Suprapubic skin (tissue), 4 donors: ENCODE measurements around the gene MINDY1. TPM values are rescaled to one million over a fixed set of nuclear protein-coding genes. Genes with fewer than 3 reads are reported as not detected.

Source experiments
- DNase-seq, 2 donors: peaks; one replicate each; pipeline ENCODE4 v3.0.0-alpha.2; 2019; ENCODE audit warnings: low spot score in 2 of 2
- H3K27ac ChIP-seq: fragments of 200-600 bp; sonication (generic); one replicate; pipeline ENCODE4 v1.5.1; 2019
- H3K27me3 ChIP-seq: fragments of 200-600 bp; sonication (generic); one replicate; pipeline ENCODE4 v1.5.1; 2019
- H3K36me3 ChIP-seq: fragments of 200-600 bp; sonication (generic); one replicate; pipeline ENCODE4 v1.5.1; 2019
- H3K4me1 ChIP-seq: fragments of 200-600 bp; sonication (generic); one replicate; pipeline ENCODE4 v1.5.1; 2019
- H3K4me3 ChIP-seq: fragments of 200-600 bp; sonication (generic); one replicate; pipeline ENCODE4 v1.5.1; 2019; ENCODE audit warnings: mild to moderate bottlenecking
- H3K9me3 ChIP-seq: fragments of 200-600 bp; sonication (generic); one replicate; pipeline ENCODE4 v1.5.1; 2019
- CTCF ChIP-seq, 2 donors: fragments of 200-600 bp in 1 of 2; fragments of 450-650 bp in 1 of 2; sonication (generic) in 1 of 2; IDR thresholded peaks; one replicate each; pipeline ENCODE4 v1.5.1; 2016 to 2019; ENCODE audit warnings: antibody characterized with exemption in 2 of 2, mild to moderate bottlenecking in 1 of 2, moderate library complexity in 1 of 2
- EP300 ChIP-seq: sonication (generic); formaldehyde crosslinking; IDR thresholded peaks from one replicate; pipeline ENCODE4 v1.6.1; 2017; ENCODE audit warnings: antibody characterized with exemption
- POLR2A ChIP-seq, 2 donors: fragments of 450-650 bp; IDR thresholded peaks; one replicate each; pipeline ENCODE4 v1.6.1; 2017; ENCODE audit warnings: antibody characterized with exemption in 2 of 2, mild to moderate bottlenecking in 2 of 2, moderate library complexity in 2 of 2
- POLR2AphosphoS5 ChIP-seq, 3 donors: sonication (generic); formaldehyde crosslinking; IDR thresholded peaks; one replicate each; pipeline ENCODE4 v1.6.1; 2017; ENCODE audit warnings: antibody characterized with exemption in 3 of 3
- WGBS: methylation state at CpG from one replicate; pipeline ENCODE4 v1.1.5; 2018; 5-methylcytosine and 5-hydroxymethylcytosine counted together
- total RNA-seq, 4 donors: library from RNA; depleted of rRNA; stranded (reverse); fragments of >200 nt; gene quantifications; one replicate each; pipeline ENCODE4 v1.1.0, GENCODE V29; 2016

The MINDY1 gene
- total RNA-seq, 4 donors from 2014 or later, result 31.7 to 59.1 (median 35.8) TPM

- 36% methylated on average over 10 of the region's 11 CpGs for WGBS
- DNase-seq, result peak in 1 of 2 donors; percentile 88
- H3K9me3 ChIP-seq, result no peaks in the 10 kb centered on the region
- no peaks in the 10 kb centered on the region for H3K27me3 ChIP-seq
- no peaks in the 10 kb centered on the region for H3K36me3 ChIP-seq
- peak overlapping the region; percentile 45 for H3K27ac ChIP-seq
- H3K4me3 ChIP-seq, result peak overlapping the region; percentile 9
- TF ChIP-seq POLR2AphosphoS5 (IDR thresholded peaks at IDR 0.05), result no peak
- TF ChIP-seq POLR2A (IDR thresholded peaks at IDR 0.05), result peak in 1 of 2 donors; percentile 7
- H3K4me1 ChIP-seq, result peaks cover 69% of the 10 kb centered on the region
These were observed 29.6 kb downstream of the MINDY1 start for GRCh38 chr1:150976879-150977694.

GRCh38 chr1:150976401-150976821 is 30.3 kb downstream of the MINDY1 start:
- WGBS, result 87% methylated on average over 9 of the region's 9 CpGs
- H3K9me3 ChIP-seq, result no peaks in the 10 kb centered on the region
- no peak overlapping the region for H3K4me3 ChIP-seq
- no peaks in the 10 kb centered on the region for H3K27me3 ChIP-seq
- H3K36me3 ChIP-seq, result no peaks in the 10 kb centered on the region
- TF ChIP-seq POLR2A (IDR thresholded peaks at IDR 0.05), result no peak
- TF ChIP-seq EP300, result no peak
- TF ChIP-seq CTCF (IDR thresholded peaks at IDR 0.05), result no peak
- no peak for TF ChIP-seq POLR2AphosphoS5 (IDR thresholded peaks at IDR 0.05)
- no peak for DNase-seq
- H3K27ac ChIP-seq, result peak overlapping the region; percentile 45
- peaks cover 69% of the 10 kb centered on the region for H3K4me1 ChIP-seq

- WGBS, result 21% methylated on average over 25 of the region's 106 CpGs
- Histone ChIP-seq H3K36me3 (no peaks in the 10 kb centered on the region), H3K27ac (peak within 1 kb of the TSS; percentile 97), H3K4me1 (peaks cover 77% of the 10 kb centered on the region), H3K27me3 (no peaks in the 10 kb centered on the region), H3K9me3 (no peaks in the 10 kb centered on the region), H3K4me3 (peak within 1 kb of the TSS; percentile 69)
- peak; percentile 89 to 91 for DNase-seq
- TF ChIP-seq EP300 (no peak), POLR2AphosphoS5 (IDR thresholded peaks at IDR 0.05) (no peak), POLR2A (IDR thresholded peaks at IDR 0.05) (peak in 1 of 2 donors; percentile 65), CTCF (IDR thresholded peaks at IDR 0.05) (no peak)
These were observed 31.9 kb downstream of the MINDY1 start, which contains the start of gene CERS2 for GRCh38 chr1:150974580-150975478. Gene CERS2, minus strand, starts transcription at chr1:150974835. Its CDS starts 5,745 bp downstream, at chr1:150969090.

- DNase-seq, result peak in 1 of 2 donors; percentile 77
- Histone ChIP-seq H3K4me3 (peak overlapping the region; percentile 69), H3K27ac (peak overlapping the region; percentile 97), H3K36me3 (peaks cover 2% of the 10 kb centered on the region), H3K4me1 (peaks cover 70% of the 10 kb centered on the region), H3K27me3 (no peaks in the 10 kb centered on the region), H3K9me3 (no peaks in the 10 kb centered on the region)
- WGBS, result 2% methylated on average over 18 of the region's 67 CpGs
- TF ChIP-seq POLR2A (IDR thresholded peaks at IDR 0.05), result no peak
- no peak for TF ChIP-seq EP300
- TF ChIP-seq POLR2AphosphoS5 (IDR thresholded peaks at IDR 0.05), result no peak
- no peak for TF ChIP-seq CTCF (IDR thresholded peaks at IDR 0.05)
These were observed 32.7 kb downstream of the MINDY1 start for GRCh38 chr1:150973836-150974579.

- 30% methylated on average over 15 of the region's 15 CpGs for WGBS
- no peak for TF ChIP-seq POLR2AphosphoS5 (IDR thresholded peaks at IDR 0.05)
- no peak for TF ChIP-seq EP300
- TF ChIP-seq CTCF (IDR thresholded peaks at IDR 0.05), result no peak
- TF ChIP-seq POLR2A (IDR thresholded peaks at IDR 0.05), result no peak
- Histone ChIP-seq H3K4me3 (peak overlapping the region; percentile 69), H3K36me3 (peaks cover 9% of the 10 kb centered on the region), H3K27me3 (no peaks in the 10 kb centered on the region), H3K4me1 (peaks cover 66% of the 10 kb centered on the region), H3K27ac (peak overlapping the region; percentile 97), H3K9me3 (no peaks in the 10 kb centered on the region)
- no peak for DNase-seq
These were observed 33.4 kb downstream of the MINDY1 start for GRCh38 chr1:150973258-150973835.
